ENCODE measurements around the gene RASSF8. TPM values are rescaled to one million over a fixed set of nuclear protein-coding genes. Genes with fewer than 3 reads are reported as not detected.

Gene RASSF8
- total RNA-seq, 3 donors from 2014 or later = 0.19 to 0.58 (median 0.53) TPM

- Mint-ChIP-seq H3K4me3 (no peak overlapping the region), H3K9me3 (no peaks in the 10 kb centered on the region), H3K27me3 (ENCODE audit: low read depth) (peaks cover 8% of the 10 kb centered on the region), H3K4me1 (ENCODE audit: low read depth) (no peaks in the 10 kb centered on the region), H3K36me3 (ENCODE audit: insufficient read depth) (no peaks in the 10 kb centered on the region)
- ATAC-seq (no peak), DNase-seq (no peak)
Observed at GRCh38 chr12:25976289-25976688, 17.8 kb downstream of the RASSF8 start.

GRCh38 chr12:25977047-25977446 is 18.6 kb downstream of the RASSF8 start:
- ATAC-seq (no peak), DNase-seq (no peak)
- H3K36me3 Mint-ChIP-seq (ENCODE audit: insufficient read depth) = no peaks in the 10 kb centered on the region
- no peaks in the 10 kb centered on the region for H3K9me3 Mint-ChIP-seq
- no peaks in the 10 kb centered on the region for H3K4me1 Mint-ChIP-seq (ENCODE audit: low read depth)
- H3K27me3 Mint-ChIP-seq (ENCODE audit: low read depth) = peaks cover 8% of the 10 kb centered on the region
- no peak overlapping the region for H3K4me3 Mint-ChIP-seq

- Mint-ChIP-seq H3K4me3 (no peak overlapping the region), H3K4me1 (ENCODE audit: low read depth) (no peaks in the 10 kb centered on the region), H3K36me3 (ENCODE audit: insufficient read depth) (no peaks in the 10 kb centered on the region), H3K9me3 (no peaks in the 10 kb centered on the region), H3K27me3 (ENCODE audit: low read depth) (peaks cover 7% of the 10 kb centered on the region)
- no peak for DNase-seq
- no peak for ATAC-seq
Observed at GRCh38 chr12:25979059-25979458, 20.6 kb downstream of the RASSF8 start.

- ATAC-seq = no peak
- no peak for DNase-seq
- Mint-ChIP-seq H3K4me1 (ENCODE audit: low read depth) (no peaks in the 10 kb centered on the region), H3K27me3 (ENCODE audit: low read depth) (peaks cover 7% of the 10 kb centered on the region), H3K4me3 (no peak overlapping the region), H3K36me3 (ENCODE audit: insufficient read depth) (no peaks in the 10 kb centered on the region), H3K9me3 (no peaks in the 10 kb centered on the region)
Observed at GRCh38 chr12:25979563-25979962, 21.1 kb downstream of the RASSF8 start.

- Mint-ChIP-seq H3K36me3 (ENCODE audit: insufficient read depth) (no peaks in the 10 kb centered on the region), H3K4me1 (ENCODE audit: low read depth) (no peaks in the 10 kb centered on the region), H3K9me3 (no peaks in the 10 kb centered on the region), H3K4me3 (no peak overlapping the region), H3K27me3 (ENCODE audit: low read depth) (peaks cover 2% of the 10 kb centered on the region)
- ATAC-seq = no peak
- DNase-seq = no peak
Observed at GRCh38 chr12:25980035-25980434, 21.6 kb downstream of the RASSF8 start.

GRCh38 chr12:25981597-25981996 is 23.1 kb downstream of the RASSF8 start:
- no peaks in the 10 kb centered on the region for H3K9me3 Mint-ChIP-seq

GRCh38 chr12:25982416-25982815 is 23.9 kb downstream of the RASSF8 start:
- Mint-ChIP-seq H3K36me3 (ENCODE audit: insufficient read depth) (no peaks in the 10 kb centered on the region), H3K4me3 (no peak overlapping the region), H3K9me3 (no peaks in the 10 kb centered on the region), H3K27me3 (ENCODE audit: low read depth) (peaks cover 5% of the 10 kb centered on the region), H3K4me1 (ENCODE audit: low read depth) (no peaks in the 10 kb centered on the region)
- ATAC-seq (no peak), DNase-seq (no peak)

More at GRCh38 chr12:25981597-25981996, 23.1 kb downstream of the RASSF8 start:
- DNase-seq (no peak), ATAC-seq (no peak)
- Mint-ChIP-seq H3K4me3 (no peak overlapping the region), H3K36me3 (ENCODE audit: insufficient read depth) (no peaks in the 10 kb centered on the region), H3K27me3 (ENCODE audit: low read depth) (peaks cover 5% of the 10 kb centered on the region), H3K4me1 (ENCODE audit: low read depth) (no peaks in the 10 kb centered on the region)

GRCh38 chr12:25983625-25984024 is 25.1 kb downstream of the RASSF8 start:
- Mint-ChIP-seq H3K9me3 (no peaks in the 10 kb centered on the region), H3K4me3 (no peak overlapping the region), H3K27me3 (ENCODE audit: low read depth) (peaks cover 5% of the 10 kb centered on the region), H3K4me1 (ENCODE audit: low read depth) (no peaks in the 10 kb centered on the region), H3K36me3 (ENCODE audit: insufficient read depth) (no peaks in the 10 kb centered on the region)
- DNase-seq (no peak), ATAC-seq (no peak)

GRCh38 chr12:25984759-25985158 is 26.3 kb downstream of the RASSF8 start:
- Mint-ChIP-seq H3K9me3 (no peaks in the 10 kb centered on the region), H3K4me1 (ENCODE audit: low read depth) (no peaks in the 10 kb centered on the region), H3K27me3 (ENCODE audit: low read depth) (peaks cover 5% of the 10 kb centered on the region), H3K36me3 (ENCODE audit: insufficient read depth) (no peaks in the 10 kb centered on the region), H3K4me3 (no peak overlapping the region)
- ATAC-seq (no peak), DNase-seq (no peak)

GRCh38 chr12:25985316-25986175 is 27.1 kb downstream of the RASSF8 start:
- H3K36me3 Mint-ChIP-seq (ENCODE audit: insufficient read depth) = no peaks in the 10 kb centered on the region
- H3K4me3 Mint-ChIP-seq = no peak overlapping the region
- no peaks in the 10 kb centered on the region for H3K4me1 Mint-ChIP-seq (ENCODE audit: low read depth)
- H3K9me3 Mint-ChIP-seq = no peaks in the 10 kb centered on the region
- DNase-seq = no peak
- ATAC-seq = no peak
- H3K27me3 Mint-ChIP-seq (ENCODE audit: low read depth) = peaks cover 3% of the 10 kb centered on the region

GRCh38 chr12:25986180-25986579 is 27.7 kb downstream of the RASSF8 start:
- H3K9me3 Mint-ChIP-seq = no peaks in the 10 kb centered on the region
- H3K36me3 Mint-ChIP-seq (ENCODE audit: insufficient read depth) = no peaks in the 10 kb centered on the region
- ATAC-seq (no peak), DNase-seq (no peak)
- no peak overlapping the region for H3K4me3 Mint-ChIP-seq
- peaks cover 3% of the 10 kb centered on the region for H3K27me3 Mint-ChIP-seq (ENCODE audit: low read depth)
- H3K4me1 Mint-ChIP-seq (ENCODE audit: low read depth) = no peaks in the 10 kb centered on the region

GRCh38 chr12:25988505-25988904 is 30.0 kb downstream of the RASSF8 start:
- Mint-ChIP-seq H3K9me3 (no peaks in the 10 kb centered on the region), H3K4me3 (no peak overlapping the region), H3K36me3 (ENCODE audit: insufficient read depth) (no peaks in the 10 kb centered on the region), H3K4me1 (ENCODE audit: low read depth) (no peaks in the 10 kb centered on the region), H3K27me3 (ENCODE audit: low read depth) (peaks cover 8% of the 10 kb centered on the region)
- DNase-seq = no peak
- ATAC-seq = no peak

GRCh38 chr12:25990495-25990894 is 32.0 kb downstream of the RASSF8 start:
- no peak for ATAC-seq
- H3K4me3 Mint-ChIP-seq = no peak overlapping the region
- no peaks in the 10 kb centered on the region for H3K36me3 Mint-ChIP-seq (ENCODE audit: insufficient read depth)
- no peaks in the 10 kb centered on the region for H3K9me3 Mint-ChIP-seq
- peaks cover 5% of the 10 kb centered on the region for H3K27me3 Mint-ChIP-seq (ENCODE audit: low read depth)
- no peak for DNase-seq
- no peaks in the 10 kb centered on the region for H3K4me1 Mint-ChIP-seq (ENCODE audit: low read depth)

- Mint-ChIP-seq H3K27me3 (ENCODE audit: low read depth) (peaks cover 6% of the 10 kb centered on the region), H3K36me3 (ENCODE audit: insufficient read depth) (no peaks in the 10 kb centered on the region)
Observed at GRCh38 chr12:25992026-25992782, 33.7 kb downstream of the RASSF8 start.

More at GRCh38 chr12:25992026-25992782, 33.7 kb downstream of the RASSF8 start:
- Mint-ChIP-seq H3K4me1 (ENCODE audit: low read depth) (no peaks in the 10 kb centered on the region), H3K9me3 (no peaks in the 10 kb centered on the region), H3K4me3 (no peak overlapping the region)
- ATAC-seq (no peak), DNase-seq (no peak)
